ENCODE measurements around the gene PWWP2B.

DNA sequence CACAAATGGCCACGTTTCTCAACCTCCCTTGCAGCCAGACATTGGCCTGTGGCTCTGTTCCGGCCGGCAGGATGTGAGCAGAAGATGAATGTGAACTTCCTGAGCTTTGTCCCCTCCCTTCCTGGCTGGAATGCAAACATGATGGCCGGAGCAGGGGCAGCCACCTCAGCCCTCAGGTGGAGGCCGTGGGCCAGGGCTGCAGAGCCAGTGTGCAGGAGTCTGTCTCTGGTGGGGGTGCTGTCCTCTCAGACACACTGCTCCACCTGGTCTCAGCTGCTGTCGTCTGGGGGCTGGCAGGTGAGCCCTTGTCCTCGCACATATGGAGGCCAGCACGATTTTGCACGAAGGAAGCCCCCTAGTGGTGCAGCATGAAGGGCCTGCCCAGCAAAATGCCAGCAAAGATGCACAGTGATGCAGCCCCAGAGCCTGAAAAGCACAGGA is 25.3 kb upstream of the PWWP2B start:
- no peak for TF ChIP-seq EZH2phosphoT487 (IDR thresholded peaks at IDR 0.05; ENCODE audit: low read depth)
- TF ChIP-seq CTCF (IDR thresholded peaks at IDR 0.05; ENCODE audit: low read depth, low read length) = peak; percentile 25
